Stimulated activated CD4-positive, alpha-beta T cell treated with anti-CD3 and anti-CD28 coated beads, TNF-alpha, amount 100 ng/mL, for 4 hours (primary cell): ENCODE measurements around the gene AGAP1.

Source experiments
- DNase-seq, 3 experiments: peaks; one replicate each; pipeline ENCODE4 v3.0.0-alpha.2; 2020; ENCODE audit warnings: low read depth in 3 of 3

Gene AGAP1

DNA sequence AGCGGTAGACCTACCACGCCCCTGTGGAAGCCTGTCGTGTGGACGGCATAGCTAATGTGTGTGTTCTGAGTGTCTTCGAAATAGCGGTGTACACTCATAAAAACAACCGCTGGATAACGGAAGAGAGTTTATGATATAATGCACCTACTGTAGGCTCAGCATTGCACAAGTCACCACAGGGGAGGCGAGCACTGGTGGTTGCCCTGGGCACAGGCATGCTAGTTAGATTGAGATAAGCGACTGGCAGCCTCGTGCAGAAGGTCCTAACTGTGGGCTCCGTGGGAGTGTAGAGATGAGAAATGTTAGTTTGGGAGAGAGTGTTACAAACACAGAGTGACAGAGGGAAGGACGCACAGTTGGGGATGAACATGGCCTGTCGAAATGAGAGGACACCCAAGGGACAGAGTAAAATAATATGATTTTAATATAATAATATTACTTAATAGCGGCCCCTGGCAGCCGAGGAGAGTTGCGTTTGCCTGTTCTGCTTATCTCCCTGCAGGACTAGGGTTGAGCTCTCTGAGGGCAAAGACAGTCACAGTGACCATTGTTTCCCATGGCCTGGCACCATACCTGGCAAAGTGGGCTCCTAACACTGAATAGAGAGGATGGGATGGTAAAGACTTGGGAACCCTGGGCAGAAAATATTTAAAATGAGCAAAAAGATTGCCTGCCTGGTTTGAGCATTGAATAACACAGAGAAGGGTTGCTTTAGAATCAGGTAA is 470.2 kb downstream of the AGAP1 start:
- DNase-seq: no peak

DNA sequence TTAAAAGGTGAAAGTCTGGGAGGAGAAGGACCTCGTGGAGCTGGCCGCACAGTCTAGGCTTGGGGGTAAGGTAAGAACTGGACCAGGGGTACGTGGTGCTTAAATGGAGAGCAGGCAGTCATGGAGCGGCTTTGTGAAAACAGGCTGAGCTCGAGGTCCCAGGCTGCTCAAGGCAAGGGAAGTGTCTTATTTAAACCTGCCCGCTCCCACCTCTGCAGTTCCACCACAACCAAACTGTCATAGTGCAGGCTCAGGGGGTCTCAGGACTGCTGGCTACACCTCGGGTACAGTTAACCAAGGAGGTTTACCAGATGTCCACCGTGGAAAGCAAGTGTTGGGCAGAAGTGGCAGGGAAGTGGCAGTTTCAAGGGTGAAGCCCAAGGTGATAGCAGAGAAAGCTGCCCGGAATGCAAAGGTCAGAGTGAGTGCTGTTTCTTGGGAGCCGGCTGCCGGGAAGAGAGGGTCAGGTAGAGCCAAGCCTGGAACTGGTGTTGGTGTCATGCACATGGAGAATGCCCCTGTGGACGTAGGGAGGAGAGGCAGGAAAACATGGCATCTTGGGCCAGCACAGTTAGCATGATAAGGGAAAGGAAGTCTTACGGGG is 471.0 kb downstream of the AGAP1 start:
- DNase-seq: no peak

- no peak for DNase-seq
These were observed 472.6 kb downstream of the AGAP1 start for GRCh38 chr2:235966396-235966795.

DNA sequence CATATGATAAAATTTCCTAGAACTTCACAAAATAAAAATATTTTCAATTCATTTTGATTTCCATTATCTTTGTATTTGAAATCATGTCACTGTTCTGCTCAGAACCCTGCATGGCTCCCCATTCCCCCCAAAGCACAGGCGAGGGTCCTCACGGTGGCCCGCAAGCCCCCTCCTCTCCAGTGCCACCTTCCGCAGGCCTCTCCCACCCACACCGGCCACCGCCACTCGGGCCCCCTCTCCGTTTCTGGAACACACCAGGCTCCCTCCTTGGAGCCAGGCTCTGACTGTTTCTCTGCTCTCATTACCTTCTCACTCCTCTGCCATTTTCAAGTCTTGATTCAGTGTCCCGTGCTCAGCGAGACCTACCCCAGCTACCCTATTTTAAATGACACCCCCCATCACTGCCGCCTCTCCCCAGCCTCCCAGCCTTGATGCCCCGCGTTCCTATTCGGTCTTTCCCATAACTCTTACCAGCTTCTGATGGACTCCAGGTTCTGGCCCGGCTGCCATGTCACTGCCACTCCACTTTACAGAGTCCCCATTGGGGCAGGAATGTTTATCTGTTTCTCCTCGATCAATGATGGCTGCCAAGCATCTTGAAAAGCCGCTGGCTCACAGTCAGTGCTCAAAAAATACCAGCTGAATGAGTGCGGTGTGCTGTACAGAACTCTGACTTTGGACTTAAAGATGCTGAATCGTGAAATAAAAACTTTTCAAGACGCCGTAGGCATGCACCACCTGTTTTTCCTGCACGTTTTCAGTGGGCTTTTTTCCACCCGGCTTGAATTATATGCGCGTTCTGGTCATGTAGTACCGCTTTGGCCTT is 473.3 kb downstream of the AGAP1 start:
- no peak for DNase-seq

GRCh38 chr2:235968155-235968554 is 474.3 kb downstream of the AGAP1 start:
- DNase-seq: no peak

GRCh38 chr2:235968616-235969324 is 474.9 kb downstream of the AGAP1 start:
- no peak for DNase-seq

GRCh38 chr2:235970204-235971040 is 476.6 kb downstream of the AGAP1 start:
- no peak for DNase-seq

DNA sequence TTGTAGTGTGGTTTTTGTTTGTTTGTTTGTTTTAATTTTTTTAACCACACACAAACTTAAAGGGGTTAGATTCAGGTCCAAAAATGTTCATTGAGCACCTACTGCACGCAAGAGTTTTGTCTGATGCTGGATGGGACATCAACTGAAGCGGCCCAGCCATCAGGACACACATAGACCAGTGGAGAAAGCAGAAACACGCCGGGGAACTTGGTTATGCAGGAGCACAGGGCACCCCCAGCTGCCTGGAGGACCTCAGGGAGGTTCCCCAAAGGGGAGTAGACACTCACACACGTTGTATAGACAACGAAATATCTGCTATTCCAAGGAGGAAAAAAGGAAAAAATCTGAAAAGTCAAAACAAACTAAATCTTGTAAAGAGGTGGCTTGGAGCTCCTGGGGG is 482.7 kb downstream of the AGAP1 start:
- no peak for DNase-seq

GRCh38 chr2:235976956-235977355 is 483.1 kb downstream of the AGAP1 start:
- DNase-seq: no peak

- no peak for DNase-seq
These were observed 483.6 kb downstream of the AGAP1 start for GRCh38 chr2:235977445-235977844.

DNA sequence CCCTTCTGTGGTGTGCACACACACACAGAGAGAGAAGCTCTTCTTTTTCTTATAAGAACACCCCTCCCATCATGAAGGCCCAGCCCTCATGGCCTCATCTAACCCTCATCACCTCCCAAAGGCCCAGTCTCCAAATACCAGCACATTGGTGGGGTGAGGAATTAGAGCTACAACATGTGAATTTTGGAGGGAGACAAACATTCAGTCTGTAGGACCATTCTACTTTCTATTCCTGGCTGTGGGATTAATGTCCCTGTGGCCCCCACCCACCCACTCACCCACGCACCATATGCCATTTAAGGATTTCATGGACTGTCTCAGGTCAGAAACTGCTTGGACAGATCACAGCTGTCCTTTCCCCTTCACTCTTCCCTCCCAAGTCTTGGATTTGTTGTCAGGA is 484.2 kb downstream of the AGAP1 start:
- DNase-seq: no peak

DNA sequence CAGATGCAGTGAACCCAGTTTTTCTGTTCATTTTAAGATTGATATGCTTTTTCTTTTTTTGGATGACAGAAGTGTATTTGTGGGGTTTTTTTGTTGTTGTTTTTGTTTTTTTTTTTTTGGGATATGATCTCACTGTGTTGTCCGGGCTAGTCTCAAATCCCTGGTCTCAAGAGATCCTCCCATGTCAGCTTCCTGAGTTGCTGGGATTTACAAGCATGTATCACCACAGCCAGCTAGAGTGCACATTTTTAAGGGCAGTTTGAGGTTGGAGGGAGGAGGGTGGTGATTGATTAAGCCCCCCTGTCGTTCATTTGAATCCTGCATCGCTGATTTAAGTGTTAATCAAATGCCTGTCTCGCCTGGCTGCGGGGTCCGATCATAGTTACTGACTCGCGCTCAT is 485.2 kb downstream of the AGAP1 start:
- no peak for DNase-seq

- no peak for DNase-seq
These were observed 486.1 kb downstream of the AGAP1 start for GRCh38 chr2:235979753-235980435.

- DNase-seq: no peak
These were observed 487.8 kb downstream of the AGAP1 start for GRCh38 chr2:235981631-235982030.

DNA sequence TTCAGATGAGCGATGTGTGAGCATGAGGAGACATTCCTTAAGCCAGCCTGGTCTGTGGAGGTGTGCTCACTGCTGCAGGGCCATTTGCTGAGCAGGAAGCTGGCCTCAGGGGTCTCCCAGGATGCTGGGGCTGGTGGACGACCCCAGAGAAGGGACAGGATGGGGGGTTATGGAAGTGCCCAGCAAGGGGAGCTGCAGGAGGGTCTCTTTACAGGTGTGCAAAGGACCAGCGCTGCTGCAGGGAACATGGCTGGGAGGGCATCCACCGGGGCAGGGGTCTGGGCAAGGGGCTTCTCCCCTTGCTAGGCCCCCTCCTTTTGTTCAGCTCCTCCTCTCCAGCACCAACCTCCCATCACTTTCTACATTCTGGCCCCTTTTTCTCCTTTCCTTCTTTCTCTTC is 489.2 kb downstream of the AGAP1 start:
- no peak for DNase-seq

DNA sequence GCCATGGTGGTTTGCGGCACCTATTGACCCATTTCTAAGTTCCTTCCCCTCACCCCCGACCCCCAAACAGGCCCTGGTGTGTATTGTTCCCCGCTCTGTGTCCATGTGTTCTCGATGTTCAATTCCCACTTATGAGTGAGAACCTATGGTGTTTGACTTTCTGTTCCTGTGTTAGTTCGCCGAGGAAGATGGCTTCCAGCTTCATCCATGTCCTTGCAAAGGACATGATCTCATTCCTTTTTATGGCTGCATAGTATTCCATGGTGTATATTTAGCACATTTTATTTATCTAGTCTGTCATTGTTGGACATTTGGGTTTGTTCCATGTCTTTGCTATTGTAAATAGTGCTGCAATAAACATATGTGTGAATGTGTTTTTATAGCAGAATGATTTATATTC is 490.7 kb downstream of the AGAP1 start:
- no peak for DNase-seq

GRCh38 chr2:235986361-235986760 is 492.5 kb downstream of the AGAP1 start:
- DNase-seq: no peak

DNA sequence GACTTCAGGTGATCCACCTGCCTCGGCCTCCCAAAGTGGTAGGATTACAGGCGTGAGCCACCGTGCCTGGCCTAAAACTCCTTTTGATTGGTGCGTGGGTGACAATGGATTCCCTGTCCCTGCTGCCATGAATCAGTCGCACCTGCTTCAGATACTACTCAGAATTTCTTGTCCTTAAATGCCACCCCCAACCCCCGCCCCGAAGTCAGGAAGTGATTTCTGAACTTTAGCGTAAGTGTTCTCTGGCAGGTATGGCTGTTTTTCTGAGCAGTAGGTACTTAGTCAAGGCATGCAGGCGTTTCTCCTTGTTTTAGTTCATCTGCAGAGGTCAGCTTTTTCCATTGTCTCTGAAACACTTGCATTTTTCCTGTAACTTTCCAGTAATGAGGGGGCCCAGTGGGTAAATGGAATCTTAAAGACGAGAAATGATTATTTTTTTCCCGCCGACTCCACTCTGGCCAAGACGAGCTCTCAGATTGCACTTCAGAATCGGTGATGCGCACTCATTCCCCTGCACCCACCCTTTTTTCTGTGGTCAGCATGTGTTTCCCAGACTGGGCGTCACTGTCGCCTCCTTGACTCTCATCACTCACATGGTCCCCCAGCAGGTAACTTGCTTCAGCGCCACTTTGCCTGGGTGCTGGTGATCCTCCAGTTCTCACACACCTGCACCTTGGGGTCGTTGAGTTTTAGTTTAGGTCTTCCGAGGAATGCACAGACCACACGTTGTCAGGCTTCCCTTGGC is 494.6 kb downstream of the AGAP1 start:
- DNase-seq: no peak

GRCh38 chr2:235989591-235989990 is 495.7 kb downstream of the AGAP1 start:
- DNase-seq: no peak

DNA sequence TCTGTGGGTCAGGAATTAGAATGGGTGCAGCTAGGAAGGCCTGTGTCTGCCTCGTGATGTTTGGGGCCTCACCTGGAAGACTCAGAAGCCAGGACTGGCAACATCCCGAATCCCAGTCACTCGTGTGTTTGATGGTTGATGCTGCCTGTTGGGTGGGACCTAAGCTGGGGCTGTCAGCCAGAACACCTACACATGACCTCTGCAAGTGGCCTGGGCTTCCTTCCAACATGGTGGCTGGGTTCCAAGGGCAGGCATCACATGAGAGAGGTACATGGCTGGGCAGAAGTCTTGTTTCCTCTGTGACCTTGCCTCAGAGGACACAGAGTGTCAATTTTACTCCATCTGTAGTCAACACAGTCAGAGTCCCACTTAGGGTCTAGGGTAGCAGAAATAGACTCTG is 496.5 kb downstream of the AGAP1 start:
- DNase-seq: no peak
